ENCODE measurements around the gene LRP8. TPM values are rescaled to one million over a fixed set of nuclear protein-coding genes. Genes with fewer than 3 reads are reported as not detected.

LRP8 gene
- total and polyA plus RNA-seq, 9 of the 15 experiments (the other 6 are each of a cell fraction or from before 2014, with no cell fraction given): 7.1 to 56.1 (median 31.3) TPM

DNA sequence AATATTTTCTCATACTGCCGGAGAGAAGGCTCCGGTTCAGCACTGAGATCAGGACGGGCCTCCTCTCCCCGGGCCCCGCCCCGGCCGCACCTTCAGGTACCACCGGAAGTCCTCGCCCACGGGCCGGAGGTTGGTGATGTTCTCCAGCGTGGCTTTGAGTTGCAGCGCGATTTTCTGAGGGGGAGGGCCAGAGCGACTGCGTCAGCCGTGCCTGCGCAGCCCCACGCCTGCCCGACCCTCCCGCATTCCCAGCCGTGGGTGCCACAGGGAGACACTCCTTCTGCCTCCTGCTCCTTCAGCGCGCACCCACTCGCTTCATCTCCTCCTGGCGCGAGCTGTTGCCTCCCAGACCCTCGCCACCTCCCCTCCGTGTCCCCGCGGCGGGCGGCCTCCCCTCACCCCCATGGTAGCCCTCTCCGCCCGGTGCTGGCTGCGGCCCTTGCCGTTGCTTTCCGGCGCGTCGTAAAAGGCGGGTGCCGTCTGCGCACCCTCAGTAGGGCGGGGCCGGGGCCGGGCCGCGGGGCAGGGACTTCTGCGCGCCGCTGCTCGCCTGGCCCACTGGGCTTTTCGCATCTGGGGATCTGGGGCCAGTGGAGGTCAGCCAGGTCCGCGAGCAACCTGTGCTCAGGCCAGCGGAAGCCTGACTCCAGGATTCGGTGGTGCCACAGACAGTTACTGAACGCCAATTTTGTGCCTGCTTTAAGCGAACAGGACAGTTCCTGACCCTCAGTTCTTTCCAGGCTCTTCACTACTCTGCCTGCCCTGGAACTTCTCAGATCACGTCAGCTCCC is 107.5 kb downstream of the LRP8 start, which contains the start of gene CZIB:
Gene CZIB, minus strand, starts transcription at position 464 of the 791 bp plus-strand sequence. Its CDS starts 59 bp downstream, at position 405.
- POLR2A ChIA-PET: interaction anchor here (0.6 to 1.2 kb wide), 5 partner anchors 32 to 679 kb away, joined by 3 read pairs; no protein-coding TSS in a partner anchor
- CTCF ChIA-PET (ENCODE audit: low intra/inter-chr PET ratio): no interaction called here
- BruUV-seq (replicated peaks): no TSS peak
- Histone ChIP-seq H3K79me2 (ENCODE audit: control insufficient read depth, insufficient read depth, low read length) (peaks cover 17% of the 10 kb centered on the region), H3K9me3 (replicated peaks; ENCODE audit: control insufficient read depth, insufficient read depth, low read depth, low read length) (no peaks in the 10 kb centered on the region), H3K4me2 (ENCODE audit: insufficient read depth, low read length) (peak within 1 kb of the TSS; percentile 96), H3K27me3 (ENCODE audit: control insufficient read depth in 2 of 2, insufficient read depth in 2 of 2, low read length in 2 of 2) (no peaks in the 10 kb centered on the region), H3K4me3 (peak within 1 kb of the TSS; percentile 69), H4K20me1 (replicated peaks; ENCODE audit: control insufficient read depth, insufficient read depth, low read length) (no peaks in the 10 kb centered on the region), H2AFZ (ENCODE audit: low read depth, low read length) (peak within 1 kb of the TSS; percentile 99), H3K9me1 (ENCODE audit: control insufficient read depth, insufficient read depth, low read length) (no peaks in the 10 kb centered on the region), H3K9ac (ENCODE audit: insufficient read depth in 1 of 2, low read depth in 2 of 2, low read length in 2 of 2) (peak within 1 kb of the TSS; percentile 82 to 98), H3K36me3 (ENCODE audit: control insufficient read depth, insufficient read depth, low read length) (peaks cover 33% of the 10 kb centered on the region; the same call in 2 of the 3 replicates), H3K27ac (ENCODE audit: extremely low read depth, low read depth, low read length) (peak within 1 kb of the TSS; percentile 88), H3K4me1 (replicated peaks in 1 of 2; ENCODE audit: control insufficient read depth in 2 of 2, insufficient read depth in 2 of 2, low read length in 2 of 2) (peaks cover 8% of the 10 kb centered on the region in 2 experiments; a peak in 3 of 5 replicates)
- in situ Hi-C loops (cut with MboI) (no loop called here), intact Hi-C loops (cut with micrococcal nuclease) (no loop called here)
- FAIRE-seq (peak; percentile 95), DNase-seq (ENCODE audit: extremely low read depth in 1 of 4, low spot score in 3 of 4) (peak; percentile 95 to 98 (median 97)), ATAC-seq (peak; percentile 96)
- under 1% methylated on average over 50 of the region's 61 CpGs for WGBS (ENCODE audit: insufficient coverage, low coverage, missing lambda C conversion rate)
- no peak for TF ChIP-seq ZNF384 (IDR thresholded peaks at IDR 0.05; ENCODE audit: low read depth, low read length)
- TF ChIP-seq GABPA (tag; conservative IDR thresholded peaks at IDR 0.05; ENCODE audit: low read depth): peak; percentile 92
- peak; percentile 99 for TF ChIP-seq POLR2G (IDR thresholded peaks at IDR 0.05; ENCODE audit: low read depth, low read length)
- peak in 1 of 2 experiments; percentile 66; a peak in 1 of 3 replicates for TF ChIP-seq CBX3 (IDR thresholded peaks at IDR 0.05; ENCODE audit: borderline replicate concordance in 1 of 2, low read length in 2 of 2)
- TF ChIP-seq SMARCC2 (IDR thresholded peaks at IDR 0.05; ENCODE audit: low read depth): no peak; the same call in 1 of the 2 replicates
- TF ChIP-seq NR2C1 (IDR thresholded peaks at IDR 0.05): no peak
- no peak for TF ChIP-seq NR2C1 (tag; IDR thresholded peaks at IDR 0.05)
- TF ChIP-seq GABPB2 (CRISPR knock-in tag; conservative IDR thresholded peaks at IDR 0.05): no peak
- TF ChIP-seq ZNF174 (CRISPR knock-in tag; IDR thresholded peaks at IDR 0.05): no peak
- TF ChIP-seq HDAC1 (IDR thresholded peaks at IDR 0.05): peak in 1 of 2 experiments; percentile 98; a peak in 2 of 4 replicates
- no peak for TF ChIP-seq ETS2 (tag; IDR thresholded peaks at IDR 0.05; ENCODE audit: borderline replicate concordance, poor library complexity, severe bottlenecking)
- TF ChIP-seq THRAP3 (IDR thresholded peaks at IDR 0.05; ENCODE audit: borderline replicate concordance): no peak
- TF ChIP-seq CSDE1 (IDR thresholded peaks at IDR 0.05): peak in 1 of 2 experiments; percentile 30; a peak in 1 of 4 replicates
- TF ChIP-seq ZNF165 (CRISPR knock-in tag; IDR thresholded peaks at IDR 0.05; ENCODE audit: borderline replicate concordance): no peak
- TF ChIP-seq STAT5B (CRISPR knock-in tag; IDR thresholded peaks at IDR 0.05): no peak
- TF ChIP-seq, protein P1, sequence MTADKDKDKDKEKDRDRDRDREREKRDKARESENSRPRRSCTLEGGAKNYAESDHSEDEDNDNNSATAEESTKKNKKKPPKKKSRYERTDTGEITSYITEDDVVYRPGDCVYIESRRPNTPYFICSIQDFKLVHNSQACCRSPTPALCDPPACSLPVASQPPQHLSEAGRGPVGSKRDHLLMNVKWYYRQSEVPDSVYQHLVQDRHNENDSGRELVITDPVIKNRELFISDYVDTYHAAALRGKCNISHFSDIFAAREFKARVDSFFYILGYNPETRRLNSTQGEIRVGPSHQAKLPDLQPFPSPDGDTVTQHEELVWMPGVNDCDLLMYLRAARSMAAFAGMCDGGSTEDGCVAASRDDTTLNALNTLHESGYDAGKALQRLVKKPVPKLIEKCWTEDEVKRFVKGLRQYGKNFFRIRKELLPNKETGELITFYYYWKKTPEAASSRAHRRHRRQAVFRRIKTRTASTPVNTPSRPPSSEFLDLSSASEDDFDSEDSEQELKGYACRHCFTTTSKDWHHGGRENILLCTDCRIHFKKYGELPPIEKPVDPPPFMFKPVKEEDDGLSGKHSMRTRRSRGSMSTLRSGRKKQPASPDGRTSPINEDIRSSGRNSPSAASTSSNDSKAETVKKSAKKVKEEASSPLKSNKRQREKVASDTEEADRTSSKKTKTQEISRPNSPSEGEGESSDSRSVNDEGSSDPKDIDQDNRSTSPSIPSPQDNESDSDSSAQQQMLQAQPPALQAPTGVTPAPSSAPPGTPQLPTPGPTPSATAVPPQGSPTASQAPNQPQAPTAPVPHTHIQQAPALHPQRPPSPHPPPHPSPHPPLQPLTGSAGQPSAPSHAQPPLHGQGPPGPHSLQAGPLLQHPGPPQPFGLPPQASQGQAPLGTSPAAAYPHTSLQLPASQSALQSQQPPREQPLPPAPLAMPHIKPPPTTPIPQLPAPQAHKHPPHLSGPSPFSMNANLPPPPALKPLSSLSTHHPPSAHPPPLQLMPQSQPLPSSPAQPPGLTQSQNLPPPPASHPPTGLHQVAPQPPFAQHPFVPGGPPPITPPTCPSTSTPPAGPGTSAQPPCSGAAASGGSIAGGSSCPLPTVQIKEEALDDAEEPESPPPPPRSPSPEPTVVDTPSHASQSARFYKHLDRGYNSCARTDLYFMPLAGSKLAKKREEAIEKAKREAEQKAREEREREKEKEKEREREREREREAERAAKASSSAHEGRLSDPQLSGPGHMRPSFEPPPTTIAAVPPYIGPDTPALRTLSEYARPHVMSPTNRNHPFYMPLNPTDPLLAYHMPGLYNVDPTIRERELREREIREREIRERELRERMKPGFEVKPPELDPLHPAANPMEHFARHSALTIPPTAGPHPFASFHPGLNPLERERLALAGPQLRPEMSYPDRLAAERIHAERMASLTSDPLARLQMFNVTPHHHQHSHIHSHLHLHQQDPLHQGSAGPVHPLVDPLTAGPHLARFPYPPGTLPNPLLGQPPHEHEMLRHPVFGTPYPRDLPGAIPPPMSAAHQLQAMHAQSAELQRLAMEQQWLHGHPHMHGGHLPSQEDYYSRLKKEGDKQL (CRISPR knock-in tag; IDR thresholded peaks at IDR 0.05; ENCODE audit: borderline replicate concordance): 0 out of 2 replicates have a peak, but pooled peaks have one; percentile 58
- no peak for TF ChIP-seq RBM22 (IDR thresholded peaks at IDR 0.05; ENCODE audit: low read depth, low read length, poor library complexity, severe bottlenecking)

All from K562 (cell line).